Thyroid gland (tissue), 4 donors: ENCODE results near the gene PLEKHG3. TPM values are rescaled to one million over a fixed set of nuclear protein-coding genes. Genes with fewer than 3 reads are reported as not detected.

Experiments
- DNase-seq, 2 donors: peaks; one replicate each; pipeline ENCODE4 v3.0.0-alpha.2; 2019
- H3K27ac ChIP-seq, 3 donors: fragments of 200-600 bp; sonication (generic); 1 replicate in 2 of 3; 2 replicates in 1 of 3; pipeline ENCODE4 v1.5.1; 2016 to 2019; ENCODE audit warnings: mild to moderate bottlenecking in 1 of 3, moderate library complexity in 1 of 3
- H3K27me3 ChIP-seq: fragments of 200-600 bp; sonication (generic); one replicate; pipeline ENCODE4 v1.5.1; 2019
- H3K36me3 ChIP-seq, 2 donors: fragments of 200-600 bp; sonication (generic); one replicate each; pipeline ENCODE4 v1.5.1; 2016 to 2019
- H3K4me1 ChIP-seq, 2 donors: fragments of 200-600 bp; sonication (generic); one replicate each; pipeline ENCODE4 v1.5.1; 2017 to 2019
- H3K4me3 ChIP-seq, 3 donors: fragments of 200-600 bp; sonication (generic); replicated peaks in 1 of 3; 1 replicate in 2 of 3; 2 replicates in 1 of 3; pipeline ENCODE4 v1.5.1; 2016; ENCODE audit warnings: mild to moderate bottlenecking in 1 of 3
- H3K9me3 ChIP-seq: fragments of 200-600 bp; sonication (generic); one replicate; pipeline ENCODE4 v1.5.1; 2017
- CTCF ChIP-seq, 6 experiments: fragments of 200-600 bp in 3 of 6; fragments of 450-650 bp in 3 of 6; sonication (generic) in 3 of 6; IDR thresholded peaks; one replicate each; pipeline ENCODE4 v1.5.1; 2016 to 2019; ENCODE audit warnings: antibody characterized with exemption in 6 of 6, mild to moderate bottlenecking in 2 of 6, inconsistent platforms in 1 of 6, moderate library complexity in 1 of 6
- POLR2A ChIP-seq, 2 donors: fragments of 450-650 bp; IDR thresholded peaks; one replicate each; pipeline ENCODE4 v1.6.1; 2017; ENCODE audit warnings: antibody characterized with exemption in 2 of 2, mild to moderate bottlenecking in 2 of 2, moderate library complexity in 1 of 2
- WGBS, 2 donors: methylation state at CpG; one replicate each; pipeline ENCODE4 v1.1.5; 2017; 5-methylcytosine and 5-hydroxymethylcytosine counted together
- intact Hi-C: fragments of 100-400 bp; cut with DNase I; formaldehyde crosslinking; loops from one replicate; pipeline ENCODE4 v1.15.1; 2023
- total RNA-seq, 4 donors: library from RNA; depleted of rRNA; stranded (reverse); fragments of >200 nt; gene quantifications; one replicate each; pipeline ENCODE4 v1.2.3, GENCODE V29; 2016

Gene PLEKHG3
- total RNA-seq, 4 donors from 2014 or later = 41.0 to 83.0 (median 54.6) TPM

DNA sequence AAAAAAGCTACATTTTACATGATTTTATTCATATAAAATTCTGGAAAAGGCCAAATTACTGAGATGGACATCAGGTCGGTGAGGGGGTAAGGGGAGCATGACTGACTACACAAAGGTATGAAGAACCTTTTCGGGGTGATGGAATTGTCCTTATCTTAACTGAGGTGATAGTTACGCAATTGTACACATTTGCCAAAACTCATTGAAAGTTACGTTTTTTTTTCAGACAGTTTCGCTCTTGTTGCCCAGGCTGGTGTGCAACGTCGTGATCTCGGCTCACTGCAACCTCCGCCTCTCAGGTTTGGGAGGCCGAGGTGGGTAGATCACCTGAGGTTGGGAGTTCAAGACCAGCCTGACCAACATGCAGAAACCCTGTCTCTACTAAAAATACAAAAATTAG is 29.4 kb upstream of the PLEKHG3 start:
- 79 to 82% methylated on average over 10 of the region's 10 CpGs for WGBS, 2 donors
- Histone ChIP-seq H3K27me3 (no peaks in the 10 kb centered on the region), H3K4me1 (peaks cover 0 to 18% of the 10 kb centered on the region in 2 donors), H3K4me3 (no peak overlapping the region), H3K9me3 (no peaks in the 10 kb centered on the region), H3K27ac (no peak overlapping the region), H3K36me3 (no peaks in the 10 kb centered on the region)
- TF ChIP-seq CTCF (IDR thresholded peaks at IDR 0.05) (no peak), POLR2A (IDR thresholded peaks at IDR 0.05) (no peak)
- no peak for DNase-seq
- intact Hi-C loops = loop anchor here (10.0 kb wide), 1 partner anchor 210 kb away; no protein-coding TSS in a partner anchor

DNA sequence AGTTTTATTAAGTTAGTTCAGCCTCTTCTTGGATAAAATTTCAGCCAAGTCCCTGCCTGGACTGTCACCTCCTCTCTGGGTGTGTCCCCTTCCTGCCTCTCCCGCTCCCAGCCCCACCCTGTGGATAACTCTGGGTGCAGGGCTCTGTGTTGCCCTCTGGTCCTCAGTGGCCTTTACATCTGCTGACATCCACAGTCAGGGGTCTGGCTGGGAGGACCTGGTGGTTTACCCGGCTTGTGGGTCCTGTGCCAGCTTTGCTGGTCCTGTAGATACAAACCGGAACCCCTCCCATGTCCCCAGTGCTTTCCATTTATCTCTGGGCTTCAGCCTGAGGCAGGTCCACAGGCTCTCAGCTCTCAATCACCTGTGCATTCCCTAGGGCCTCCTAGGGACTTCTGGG is 28.9 kb upstream of the PLEKHG3 start:
- Histone ChIP-seq H3K27me3 (no peaks in the 10 kb centered on the region), H3K36me3 (no peaks in the 10 kb centered on the region), H3K9me3 (no peaks in the 10 kb centered on the region), H3K27ac (no peak overlapping the region), H3K4me1 (peaks cover under 1 to 23% of the 10 kb centered on the region in 2 donors), H3K4me3 (no peak overlapping the region)
- TF ChIP-seq CTCF (IDR thresholded peaks at IDR 0.05) (no peak), POLR2A (IDR thresholded peaks at IDR 0.05) (no peak)
- DNase-seq = peak in 1 of 2 donors; percentile 18
- WGBS, 2 donors = 50 to 62% methylated on average over 3 of the region's 3 CpGs
- intact Hi-C loops = loop anchor here (10.0 kb wide), 1 partner anchor 209 kb away; no protein-coding TSS in a partner anchor

DNA sequence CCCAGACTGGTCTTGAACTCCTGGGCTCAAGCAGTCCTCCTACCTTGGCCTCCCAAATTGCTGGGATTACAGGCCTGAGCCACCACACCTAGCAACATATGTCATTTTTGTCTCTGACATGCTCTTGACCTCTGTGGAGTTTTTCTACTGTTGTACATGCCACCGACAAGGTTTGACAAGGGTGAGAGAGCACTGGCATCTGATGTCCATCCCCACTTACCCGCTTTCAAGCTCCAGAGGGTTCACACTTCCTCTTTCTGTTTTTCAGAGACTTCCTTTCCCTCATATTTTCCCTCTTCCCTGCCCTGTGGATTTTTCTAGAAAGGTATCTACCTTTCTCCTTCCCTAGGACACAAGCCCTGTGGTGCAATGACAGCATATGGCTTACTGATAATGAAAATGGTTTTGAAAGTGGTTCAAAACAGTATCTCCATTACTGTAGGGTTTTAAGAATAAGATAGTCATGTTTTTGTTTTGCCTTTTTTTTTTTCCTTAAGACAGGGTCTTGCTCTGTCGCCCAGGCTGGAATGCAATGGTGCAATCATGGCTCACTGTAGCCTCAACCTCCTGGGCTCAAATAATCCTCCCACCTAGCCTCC is 27.7 kb upstream of the PLEKHG3 start:
- intact Hi-C loops = loop anchor here (10.0 kb wide), 1 partner anchor 208 kb away; no protein-coding TSS in a partner anchor
- no peak for DNase-seq

GRCh38 chr14:64680013-64680713 is 24.1 kb upstream of the PLEKHG3 start:
- Histone ChIP-seq H3K36me3 (no peaks in the 10 kb centered on the region), H3K27me3 (no peaks in the 10 kb centered on the region), H3K4me1 (peaks cover 20 to 54% of the 10 kb centered on the region in 2 donors), H3K27ac (peak overlapping the region; percentile 85 to 99 (median 93)), H3K9me3 (no peaks in the 10 kb centered on the region), H3K4me3 (no peak overlapping the region)
- intact Hi-C loops = no loop called here
- TF ChIP-seq POLR2A (IDR thresholded peaks at IDR 0.05) = peak in 1 of 2 donors; percentile 58
- TF ChIP-seq CTCF (IDR thresholded peaks at IDR 0.05) = no peak
- WGBS, 2 donors = 36 to 57% methylated on average over 10 of the region's 10 CpGs
- peak; percentile 89 to 93 for DNase-seq

More for the DNA sequence above, 27.7 kb upstream of the PLEKHG3 start:
- Histone ChIP-seq H3K4me1 (peaks cover 11 to 35% of the 10 kb centered on the region in 2 donors), H3K4me3 (no peak overlapping the region), H3K9me3 (no peaks in the 10 kb centered on the region), H3K27ac (no peak overlapping the region), H3K36me3 (no peaks in the 10 kb centered on the region), H3K27me3 (no peaks in the 10 kb centered on the region)
- no peak for TF ChIP-seq POLR2A (IDR thresholded peaks at IDR 0.05)
- TF ChIP-seq CTCF (IDR thresholded peaks at IDR 0.05) = no peak
- 69 to 75% methylated on average over 3 of the region's 3 CpGs for WGBS, 2 donors

GRCh38 chr14:64680714-64681065 is 23.5 kb upstream of the PLEKHG3 start:
- whole genome bisulfite sequencing, 2 donors = 66 to 86% methylated on average over 3 of the region's 3 CpGs
- Histone ChIP-seq H3K4me1 (peaks cover 20 to 49% of the 10 kb centered on the region in 2 donors), H3K9me3 (no peaks in the 10 kb centered on the region), H3K4me3 (no peak overlapping the region), H3K36me3 (no peaks in the 10 kb centered on the region), H3K27me3 (no peaks in the 10 kb centered on the region), H3K27ac (peak overlapping the region; percentile 85 to 99 (median 93))
- no peak for DNase-seq
- TF ChIP-seq POLR2A (IDR thresholded peaks at IDR 0.05) (no peak), CTCF (IDR thresholded peaks at IDR 0.05) (no peak)
- intact Hi-C loops = no loop called here
